C4-2B (cell line): Measurements from ENCODE around the gene AQR.

Experiments
- ZFX ChIP-seq: fragments of 450-650 bp; IDR thresholded peaks from 2 replicates; pipeline ENCODE4 v1.6.1; 2017
- TF ChIP-seq, protein P1 (sequence below): fragments of 450-650 bp; conservative IDR thresholded peaks from 2 replicates; pipeline ENCODE4 v1.5.1; 2017; ENCODE audit warnings: mild to moderate bottlenecking

DNA sequence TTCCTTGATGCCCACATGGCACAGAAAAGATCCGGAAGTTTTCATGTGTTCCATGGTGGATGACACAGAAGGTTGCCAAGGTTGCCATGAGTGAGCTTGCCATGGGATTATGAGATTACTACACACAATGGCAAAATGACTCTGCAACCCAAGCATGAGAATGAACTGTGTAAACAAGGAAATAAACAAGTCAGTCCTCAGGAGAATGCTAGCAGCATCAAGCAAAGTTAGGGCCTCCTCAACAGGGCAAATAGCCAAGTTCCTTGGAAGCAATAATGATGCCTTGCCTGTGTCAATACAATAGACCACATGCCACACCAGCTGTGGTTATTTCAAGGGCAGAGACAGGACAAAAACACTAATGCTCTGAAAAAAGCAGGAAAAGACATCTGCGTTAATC lies 41.8 kb downstream of the AQR start:
- TF ChIP-seq, protein P1, sequence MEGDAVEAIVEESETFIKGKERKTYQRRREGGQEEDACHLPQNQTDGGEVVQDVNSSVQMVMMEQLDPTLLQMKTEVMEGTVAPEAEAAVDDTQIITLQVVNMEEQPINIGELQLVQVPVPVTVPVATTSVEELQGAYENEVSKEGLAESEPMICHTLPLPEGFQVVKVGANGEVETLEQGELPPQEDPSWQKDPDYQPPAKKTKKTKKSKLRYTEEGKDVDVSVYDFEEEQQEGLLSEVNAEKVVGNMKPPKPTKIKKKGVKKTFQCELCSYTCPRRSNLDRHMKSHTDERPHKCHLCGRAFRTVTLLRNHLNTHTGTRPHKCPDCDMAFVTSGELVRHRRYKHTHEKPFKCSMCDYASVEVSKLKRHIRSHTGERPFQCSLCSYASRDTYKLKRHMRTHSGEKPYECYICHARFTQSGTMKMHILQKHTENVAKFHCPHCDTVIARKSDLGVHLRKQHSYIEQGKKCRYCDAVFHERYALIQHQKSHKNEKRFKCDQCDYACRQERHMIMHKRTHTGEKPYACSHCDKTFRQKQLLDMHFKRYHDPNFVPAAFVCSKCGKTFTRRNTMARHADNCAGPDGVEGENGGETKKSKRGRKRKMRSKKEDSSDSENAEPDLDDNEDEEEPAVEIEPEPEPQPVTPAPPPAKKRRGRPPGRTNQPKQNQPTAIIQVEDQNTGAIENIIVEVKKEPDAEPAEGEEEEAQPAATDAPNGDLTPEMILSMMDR = no peak
- no peak for TF ChIP-seq ZFX
